Heart right ventricle (tissue), 16 donors: ENCODE data around the gene ORC3. TPM values are rescaled to one million over a fixed set of nuclear protein-coding genes. Genes with fewer than 3 reads are reported as not detected.

Source experiments
- ATAC-seq, 8 donors: fragments of 200-7000 bp; cut with Tn5 transposase; one replicate each; pipeline ENCODE4 v1.9.1; 2020; ENCODE audit warnings: mild to moderate bottlenecking in 8 of 8, moderate library complexity in 8 of 8, moderate number of reproducible peaks in 1 of 8
- DNase-seq, 2 donors: peaks; one replicate each; pipeline ENCODE4 v3.0.0-alpha.2; 2020
- H3K27ac ChIP-seq, 10 donors: fragments of 200-600 bp; sonication (generic) in 2 of 10; one replicate each; pipeline versions ENCODE4 v1.5.0 to v1.8.0; 2020 to 2022; ENCODE audit warnings: mild to moderate bottlenecking in 3 of 10
- H3K27me3 ChIP-seq, 7 donors: fragments of 200-600 bp; one replicate each; pipeline ENCODE4 v1.8.0; 2021 to 2022; ENCODE audit warnings: mild to moderate bottlenecking in 2 of 7
- H3K36me3 ChIP-seq, 9 donors: fragments of 200-600 bp; sonication (generic) in 1 of 9; one replicate each; pipeline versions ENCODE4 v1.5.0 to v1.8.0; 2020 to 2022; ENCODE audit warnings: mild to moderate bottlenecking in 2 of 9
- H3K4me1 ChIP-seq, 9 donors: fragments of 200-600 bp; sonication (generic) in 1 of 9; one replicate each; pipeline versions ENCODE4 v1.5.0 to v1.8.0; 2020 to 2022; ENCODE audit warnings: mild to moderate bottlenecking in 4 of 9
- H3K4me3 ChIP-seq, 10 donors: fragments of 200-600 bp; sonication (generic) in 2 of 10; one replicate each; pipeline versions ENCODE4 v1.5.0 to v1.8.0; 2020 to 2022; ENCODE audit warnings: mild to moderate bottlenecking in 7 of 10, moderate library complexity in 2 of 10
- H3K9me3 ChIP-seq, 11 donors: fragments of 200-600 bp in 10 of 11; sonication (generic) in 2 of 11; one replicate each; pipeline versions ENCODE4 v1.5.0 to v1.8.0; 2013 to 2022; ENCODE audit warnings: mild to moderate bottlenecking in 2 of 11, control low read depth in 1 of 11, moderate library complexity in 1 of 11
- CTCF ChIP-seq, 9 donors: fragments of 200-600 bp; sonication (generic) in 2 of 9; IDR thresholded peaks; one replicate each; pipeline versions ENCODE4 v1.5.0 to v1.8.0; 2021 to 2022; ENCODE audit warnings: antibody characterized with exemption in 9 of 9, mild to moderate bottlenecking in 5 of 9, moderate library complexity in 1 of 9
- WGBS, 2 donors: extraction: QIAGEN DNeasy Blood & Tissue Kit; methylation state at CpG; one replicate each; pipeline ENCODE4 v1.1.7; 2013; ENCODE audit warnings: inconsistent platforms in 1 of 2; 5-methylcytosine and 5-hydroxymethylcytosine counted together
- intact Hi-C, 10 donors: fragments of 100-400 bp; cut with DNase I; formaldehyde crosslinking; loops; one replicate each; pipeline versions ENCODE4 v1.11.1 to v1.14.2; 2022
- polyA plus RNA-seq, 2 donors: library from polyadenylated mRNA; stranded (reverse); fragments of 200-250 nt; gene quantifications; one replicate each; pipeline ENCODE4 v1.2.3, GENCODE V29; 2013
- total RNA-seq, 10 donors: library from RNA; stranded (reverse); fragmentation: NEBNext Ultra II Directional in 3 of 10; extraction: Animal tissue kit (Norgen Biotek cat#: 25700) in 3 of 10; gene quantifications; one replicate each; pipeline versions ENCODE4 v1.2.1 to v1.2.4, GENCODE V29; 2021 to 2023
- donor health status: Arrhythmogenic right ventricular cardiomyopathy.
- donor health status: ischemic (EF 13 %, LVEDD 7.1; RV severe dilation, severe dysfunction).
- donor health status: healthy with polysubstance abuse.
- donor health status: DM: no; HTN: yes; CAD: no.
- donor health status: DM: no; HTN: no; CAD: no.
- donor health status: ischemic (EF 25% LVEDD 6.9; RV normal size, moderate dysfunction).
- donor health status: ischemic (EF 25% LVEDD 5.7; RV mildly dilated, moderate dysfunction).
- donor health status: healthy.
- donor health status: DM: yes; HTN: yes; CAD: no.
- donor health status: Ischemic cardiomyopathy.
- donor health status: ischemic (EF 35%, LVEDD 5.7; RV mildly dilated, moderate dysfunction).
- donor health status: nonischemic (EF 11% LVEDD 7.7; RV severe dilation, severe dysfunction).
- donor health status: DM: yes; HTN: yes; CAD: no.
- donor health status: PGD.
- donor health status: ischemic (EF 29% LVEDD 5.4; RV normal size, mild dysfunction).
- donor health status: nonischemic (EF 23%, LVEDD 6.1; RV moderate dilation, normal function).

ORC3 gene
- total and polyA plus RNA-seq, 12 donors, result 15.7 to 28.2 (median 21.8) TPM

GRCh38 chr6:87628424-87628823 is 38.5 kb downstream of the ORC3 start:
- no peak for TF ChIP-seq CTCF (IDR thresholded peaks at IDR 0.05)
- ATAC-seq, result no peak
- whole genome bisulfite sequencing, 2 donors, result 73 to 75% methylated on average over 2 of the region's 2 CpGs

DNA sequence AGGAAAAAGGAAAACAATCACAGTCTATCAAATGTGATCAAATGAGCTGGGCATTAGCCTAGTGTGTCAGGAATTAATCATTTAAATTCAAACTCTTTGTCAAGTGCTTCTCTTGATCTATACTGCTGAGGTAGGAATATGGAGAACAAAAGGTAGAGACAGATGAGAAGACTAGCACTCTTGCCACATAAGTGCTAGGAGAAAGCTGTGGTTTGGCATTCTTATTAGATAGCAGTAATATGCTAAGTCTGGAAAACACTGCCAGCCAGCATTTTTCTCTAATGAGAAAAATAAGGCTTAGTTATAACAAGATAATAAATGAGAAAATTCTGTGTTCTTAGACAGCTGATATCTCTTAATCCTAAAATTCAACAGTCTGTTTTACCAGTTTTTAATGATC is 38.9 kb downstream of the ORC3 start:
- H3K36me3 ChIP-seq, result peaks cover 0 to 57% (median 3%) of the 10 kb centered on the region in 9 donors
- peaks cover 0 to 9% (median 0%) of the 10 kb centered on the region in 9 donors for H3K4me1 ChIP-seq
- no peaks in the 10 kb centered on the region for H3K9me3 ChIP-seq
- TF ChIP-seq CTCF (IDR thresholded peaks at IDR 0.05), result no peak
- no peaks in the 10 kb centered on the region for H3K27me3 ChIP-seq
- no peak for ATAC-seq
- no peak overlapping the region for H3K4me3 ChIP-seq
- intact Hi-C loops, result no loop called here
- no peak overlapping the region for H3K27ac ChIP-seq
- no peak for DNase-seq

More at GRCh38 chr6:87628424-87628823, 38.5 kb downstream of the ORC3 start:
- Histone ChIP-seq H3K27me3 (no peaks in the 10 kb centered on the region), H3K27ac (no peak overlapping the region), H3K4me3 (no peak overlapping the region), H3K4me1 (peaks cover 0 to 11% (median 3%) of the 10 kb centered on the region in 9 donors), H3K36me3 (peaks cover 0 to 57% (median 3%) of the 10 kb centered on the region in 9 donors), H3K9me3 (no peaks in the 10 kb centered on the region)
- intact Hi-C loops, result no loop called here
- DNase-seq, result no peak

DNA sequence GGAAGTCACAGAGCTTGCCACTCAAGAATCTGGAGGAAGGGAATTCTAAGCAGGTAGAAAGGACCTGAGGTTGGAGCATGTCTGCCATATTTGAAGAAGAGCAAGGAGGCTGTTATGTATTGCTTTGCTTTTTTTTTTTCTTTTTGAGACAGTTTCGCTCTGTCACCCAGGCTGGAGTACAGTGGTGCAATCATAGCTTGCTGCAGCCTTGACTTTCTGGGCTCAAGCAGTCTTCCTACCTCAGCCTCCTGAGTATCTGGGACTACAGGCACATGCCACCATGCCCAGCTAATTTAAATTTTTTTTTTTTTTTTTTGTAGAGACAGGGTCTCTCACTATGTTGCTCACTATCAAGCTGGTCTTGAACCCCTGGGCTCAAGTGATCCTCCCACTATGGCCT is 40.8 kb downstream of the ORC3 start:
- intact Hi-C loops, result no loop called here
- no peak for TF ChIP-seq CTCF (IDR thresholded peaks at IDR 0.05)
- H3K9me3 ChIP-seq, result no peaks in the 10 kb centered on the region
- H3K36me3 ChIP-seq, result peaks cover 0 to 75% (median 3%) of the 10 kb centered on the region in 9 donors
- H3K4me1 ChIP-seq, result peaks cover 0 to 9% (median 0%) of the 10 kb centered on the region in 9 donors
- H3K4me3 ChIP-seq, result no peak overlapping the region
- no peaks in the 10 kb centered on the region for H3K27me3 ChIP-seq
- no peak overlapping the region for H3K27ac ChIP-seq
- DNase-seq (no peak), ATAC-seq (no peak)
- 92 to 100% methylated on average over 1 of the region's 1 CpG for WGBS, 2 donors

- H3K36me3 ChIP-seq, result peaks cover 0 to 87% (median 3%) of the 10 kb centered on the region in 9 donors
- no peaks in the 10 kb centered on the region for H3K27me3 ChIP-seq
- ATAC-seq (no peak), DNase-seq (no peak)
- intact Hi-C loops, result no loop called here
- no peaks in the 10 kb centered on the region for H3K9me3 ChIP-seq
- H3K4me3 ChIP-seq, result no peak overlapping the region
- peaks cover 0 to 9% (median 0%) of the 10 kb centered on the region in 9 donors for H3K4me1 ChIP-seq
- no peak for TF ChIP-seq CTCF (IDR thresholded peaks at IDR 0.05)
- WGBS, 2 donors, result 96 to 97% methylated on average over 3 of the region's 3 CpGs
- H3K27ac ChIP-seq, result no peak overlapping the region
Observed at GRCh38 chr6:87633851-87634250, 43.9 kb downstream of the ORC3 start.
